Stimulated activated naive CD8-positive, alpha-beta T cell treated with anti-CD3 and anti-CD28 coated beads, Interleukin-15, amount 100 ng/mL, for 72 hours (primary cell): Measurements from ENCODE around the gene DLG2.
"Not testable (repeated sequence)": the region's sequence is repeated elsewhere in the genome, so short reads cannot be mapped to it uniquely, and the experiment has no call there.

ENCODE experiments used
- ATAC-seq: fragments of 150-1000 bp; cut with Tn5 transposase; 2 replicates; pipeline ENCODE4 v1.10.0; 2021; ENCODE audit warnings: mild to moderate bottlenecking, moderate library complexity
- DNase-seq, 2 donors: peaks; one replicate each; pipeline ENCODE4 v3.0.0; 2021 to 2022
- H3K27ac Mint-ChIP-seq, 2 donors: one replicate each; pipeline ENCODE4 v1.8.0; 2022; ENCODE audit warnings: mild to moderate bottlenecking in 2 of 2, mixed read lengths in 2 of 2, moderate library complexity in 2 of 2
- H3K27me3 Mint-ChIP-seq: one replicate; pipeline ENCODE4 v1.8.0; 2022; ENCODE audit warnings: mixed read lengths
- H3K4me1 Mint-ChIP-seq: one replicate; pipeline ENCODE4 v1.8.0; 2022; ENCODE audit warnings: mild to moderate bottlenecking, mixed read lengths
- H3K4me3 Mint-ChIP-seq, 2 donors: one replicate each; pipeline ENCODE4 v1.8.0; 2022; ENCODE audit warnings: mild to moderate bottlenecking in 2 of 2, mixed read lengths in 2 of 2, moderate library complexity in 1 of 2
- H3K9me3 Mint-ChIP-seq, 2 donors: one replicate each; pipeline ENCODE4 v1.8.0; 2022; ENCODE audit warnings: mixed read lengths in 2 of 2

Gene DLG2

DNA sequence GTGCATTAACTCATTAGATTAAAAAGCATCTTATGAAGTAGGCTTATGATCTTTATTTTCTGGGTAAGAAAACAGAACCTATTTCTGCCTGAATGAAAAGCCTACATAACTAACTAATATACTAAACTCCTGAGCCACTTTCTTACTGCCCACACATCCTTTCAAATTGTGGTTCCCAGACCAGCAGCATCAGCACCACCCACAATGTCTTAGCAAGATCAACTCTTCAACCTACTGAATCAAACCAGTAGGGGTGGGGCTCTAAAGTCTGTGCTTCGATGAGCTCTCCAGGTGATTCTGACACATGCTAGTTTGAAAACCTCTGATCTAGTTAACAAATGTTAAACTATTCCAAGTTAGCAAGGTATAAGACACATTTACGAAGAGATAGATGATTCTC is 462.4 kb downstream of the DLG2 start:
- DNase-seq (no peak), ATAC-seq (no peak)
- Mint-ChIP-seq H3K4me3 (no peak overlapping the region), H3K27me3 (no peaks in the 10 kb centered on the region), H3K9me3 (peaks cover 5 to 22% of the 10 kb centered on the region in 2 donors), H3K4me1 (no peaks in the 10 kb centered on the region), H3K27ac (no peak overlapping the region)

DNA sequence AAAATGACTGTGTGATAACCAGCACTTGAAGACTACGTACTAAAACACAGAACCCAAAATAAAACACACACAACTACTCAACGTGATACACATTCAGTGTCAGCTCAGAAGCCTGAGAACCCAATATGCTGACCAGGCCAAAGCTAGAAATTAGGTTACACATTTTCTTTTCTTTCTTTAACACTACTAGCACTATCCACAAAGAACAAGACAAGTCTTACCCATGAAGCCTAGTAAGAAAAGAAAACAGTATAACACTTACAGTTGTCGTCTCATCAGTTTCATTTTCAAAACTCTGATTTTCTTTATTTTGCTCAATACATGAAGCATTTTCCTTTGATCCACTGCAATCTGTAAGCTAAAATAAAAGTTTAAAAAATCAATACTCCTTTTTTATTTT is 472.9 kb downstream of the DLG2 start:
- H3K4me3 Mint-ChIP-seq, result no peak overlapping the region
- peaks cover 15 to 37% of the 10 kb centered on the region in 2 donors for H3K9me3 Mint-ChIP-seq
- H3K27me3 Mint-ChIP-seq, result no peaks in the 10 kb centered on the region
- H3K4me1 Mint-ChIP-seq, result no peaks in the 10 kb centered on the region
- ATAC-seq (no peak), DNase-seq (no peak)
- H3K27ac Mint-ChIP-seq, result no peak overlapping the region

DNA sequence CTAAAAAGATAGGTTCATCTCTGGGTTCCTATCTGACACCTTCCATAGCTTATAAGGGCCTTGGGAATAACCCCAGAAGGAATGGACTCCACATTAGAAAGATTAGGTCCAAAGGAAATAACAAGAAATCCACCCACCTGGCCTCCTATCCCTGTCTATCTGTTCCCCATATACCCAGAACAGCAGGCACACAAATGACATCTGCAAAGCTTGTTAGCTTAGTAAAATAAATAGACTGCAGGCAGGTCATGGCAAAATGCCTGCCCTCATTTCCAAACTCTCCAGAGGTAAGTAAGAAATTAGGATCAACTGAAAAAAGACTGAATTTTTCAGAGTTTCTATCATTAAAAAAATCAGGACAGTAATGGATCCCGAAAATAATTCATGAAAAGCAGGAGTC is 489.5 kb downstream of the DLG2 start:
- no peak overlapping the region for H3K4me3 Mint-ChIP-seq
- peaks cover 24 to 53% of the 10 kb centered on the region in 2 donors for H3K9me3 Mint-ChIP-seq
- no peaks in the 10 kb centered on the region for H3K27me3 Mint-ChIP-seq
- DNase-seq (no peak), ATAC-seq (no peak)
- no peaks in the 10 kb centered on the region for H3K4me1 Mint-ChIP-seq
- H3K27ac Mint-ChIP-seq, result no peak overlapping the region

DNA sequence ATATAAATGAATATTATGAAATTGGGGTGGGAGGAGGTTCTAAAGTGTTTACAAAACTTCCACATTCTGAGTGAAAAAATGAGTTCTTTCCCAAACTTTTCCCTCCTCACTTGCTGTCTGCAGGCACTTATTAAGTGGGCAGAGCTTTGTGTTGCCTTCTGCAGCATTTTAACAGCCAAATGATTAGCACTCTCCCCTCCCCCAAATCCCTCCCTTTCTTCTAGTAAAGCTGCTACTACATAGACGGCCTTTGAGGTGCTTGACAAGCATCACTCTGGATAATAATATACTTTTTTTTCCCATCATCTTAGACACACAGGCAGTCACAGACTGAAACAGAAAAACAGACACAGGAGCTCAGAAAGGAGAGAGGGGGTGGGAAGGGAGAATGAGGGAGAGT is 493.5 kb downstream of the DLG2 start:
- Mint-ChIP-seq H3K4me3 (no peak overlapping the region), H3K9me3 (peaks cover 16 to 28% of the 10 kb centered on the region in 2 donors), H3K27ac (no peak overlapping the region), H3K4me1 (no peaks in the 10 kb centered on the region), H3K27me3 (no peaks in the 10 kb centered on the region)
- ATAC-seq (no peak), DNase-seq (no peak)

DNA sequence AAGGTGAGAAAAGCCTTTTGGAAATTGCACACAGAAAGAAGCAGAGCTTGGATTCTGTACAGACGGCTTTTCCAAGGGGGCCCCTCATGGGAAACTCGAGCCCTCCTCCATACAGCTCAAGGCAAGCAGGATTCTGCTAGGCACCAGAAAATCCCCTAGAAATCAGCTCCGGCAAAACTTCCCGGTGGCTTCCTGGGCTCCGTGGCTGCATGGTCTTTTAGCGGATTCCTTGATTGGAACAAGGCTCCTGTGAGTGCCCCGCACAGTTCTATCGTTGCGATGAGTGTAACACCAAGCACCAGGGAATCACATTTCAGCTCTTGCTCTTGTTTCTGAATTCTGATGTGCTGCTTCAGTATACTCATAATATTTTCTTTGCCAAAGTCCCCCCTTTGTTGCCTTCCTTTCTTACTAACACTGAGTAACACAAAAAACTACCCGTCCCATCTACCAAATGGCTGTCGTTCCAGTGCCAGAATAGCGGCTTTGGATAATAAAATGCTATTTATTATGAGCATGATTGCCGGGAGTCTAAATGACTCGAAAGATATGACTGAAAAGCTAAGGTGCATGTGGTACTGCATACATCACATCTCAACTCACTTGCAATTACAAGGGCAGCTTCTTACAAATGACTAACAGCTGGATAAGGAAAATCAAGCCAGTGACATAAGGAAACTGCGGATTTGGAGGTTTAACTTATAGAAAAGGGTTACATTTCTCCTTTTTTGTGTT is 494.1 kb downstream of the DLG2 start:
- no peak for ATAC-seq
- H3K4me3 Mint-ChIP-seq, result no peak overlapping the region
- no peak for DNase-seq
- no peaks in the 10 kb centered on the region for H3K4me1 Mint-ChIP-seq
- H3K9me3 Mint-ChIP-seq, result peaks cover 15 to 24% of the 10 kb centered on the region in 2 donors
- H3K27ac Mint-ChIP-seq, result no peak overlapping the region
- no peaks in the 10 kb centered on the region for H3K27me3 Mint-ChIP-seq

DNA sequence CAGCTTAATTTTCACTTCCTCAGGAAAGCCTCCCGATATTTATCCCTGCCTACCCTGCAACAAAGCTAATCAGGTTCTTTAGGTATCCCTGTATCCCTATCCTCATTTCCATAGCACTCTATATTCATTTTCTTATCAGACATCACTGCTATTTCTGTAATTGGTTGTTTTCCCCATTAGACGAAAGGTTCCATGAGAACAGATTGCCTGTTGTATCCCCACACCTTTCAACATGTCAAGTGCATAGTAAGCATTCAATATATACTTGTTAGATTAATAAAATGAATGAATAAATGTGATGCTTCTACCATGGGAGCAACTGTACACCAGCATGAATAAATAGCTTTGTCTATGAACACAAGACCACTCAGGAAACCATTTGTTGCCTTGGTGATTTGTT is 499.8 kb downstream of the DLG2 start:
- H3K4me3 Mint-ChIP-seq, result no peak overlapping the region
- H3K9me3 Mint-ChIP-seq, result peaks cover 20 to 36% of the 10 kb centered on the region in 2 donors
- H3K27me3 Mint-ChIP-seq, result no peaks in the 10 kb centered on the region

DNA sequence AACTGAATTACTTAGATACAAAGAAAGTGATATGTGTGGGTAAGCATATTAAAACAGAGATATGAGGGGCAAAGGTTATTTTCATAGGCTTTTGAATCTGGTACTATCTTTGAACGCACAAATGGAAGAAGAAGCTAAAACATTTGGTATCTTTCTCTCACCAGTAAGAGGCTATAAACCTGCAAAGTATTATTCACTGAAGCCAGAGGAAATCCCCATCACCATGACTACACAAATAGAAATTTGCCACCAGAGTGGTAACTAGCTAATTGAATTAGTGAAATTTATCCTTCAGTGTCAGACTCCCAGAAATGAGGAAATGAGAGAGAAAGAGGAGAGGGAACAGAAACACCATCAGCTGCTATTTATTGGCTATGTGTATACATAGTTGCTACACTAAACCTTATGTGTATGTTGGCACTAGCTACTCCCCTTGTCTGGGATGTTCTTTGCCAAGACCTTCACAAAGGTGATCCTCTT is 503.4 kb downstream of the DLG2 start:
- no peak overlapping the region for H3K27ac Mint-ChIP-seq
- DNase-seq (no peak), ATAC-seq (no peak)
- H3K27me3 Mint-ChIP-seq, result no peaks in the 10 kb centered on the region
- H3K4me3 Mint-ChIP-seq, result no peak overlapping the region
- H3K9me3 Mint-ChIP-seq, result peaks cover 19 to 44% of the 10 kb centered on the region in 2 donors
- H3K4me1 Mint-ChIP-seq, result no peaks in the 10 kb centered on the region

More for the DNA sequence above, 499.8 kb downstream of the DLG2 start:
- DNase-seq (no peak), ATAC-seq (no peak)
- no peak overlapping the region for H3K27ac Mint-ChIP-seq
- H3K4me1 Mint-ChIP-seq, result no peaks in the 10 kb centered on the region

DNA sequence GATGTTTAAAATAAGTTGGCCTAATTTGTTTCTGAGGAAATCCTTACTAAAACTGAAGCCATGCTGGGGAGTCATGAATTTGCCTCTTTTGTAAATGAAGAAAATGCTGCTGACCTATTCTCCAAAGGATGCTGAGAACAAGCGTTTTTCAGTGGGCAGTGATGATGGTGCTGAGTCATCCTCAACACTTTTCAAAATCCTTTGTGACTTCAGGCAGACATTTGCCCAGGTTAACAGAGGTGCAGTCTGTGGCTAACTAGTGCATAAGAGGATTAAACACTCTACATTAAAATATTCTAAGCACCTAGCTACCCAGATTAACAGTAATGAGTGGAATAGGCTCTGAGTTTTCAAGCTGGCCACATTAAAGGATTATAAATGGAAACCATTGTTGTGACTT is 509.0 kb downstream of the DLG2 start:
- no peak overlapping the region for H3K4me3 Mint-ChIP-seq

DNA sequence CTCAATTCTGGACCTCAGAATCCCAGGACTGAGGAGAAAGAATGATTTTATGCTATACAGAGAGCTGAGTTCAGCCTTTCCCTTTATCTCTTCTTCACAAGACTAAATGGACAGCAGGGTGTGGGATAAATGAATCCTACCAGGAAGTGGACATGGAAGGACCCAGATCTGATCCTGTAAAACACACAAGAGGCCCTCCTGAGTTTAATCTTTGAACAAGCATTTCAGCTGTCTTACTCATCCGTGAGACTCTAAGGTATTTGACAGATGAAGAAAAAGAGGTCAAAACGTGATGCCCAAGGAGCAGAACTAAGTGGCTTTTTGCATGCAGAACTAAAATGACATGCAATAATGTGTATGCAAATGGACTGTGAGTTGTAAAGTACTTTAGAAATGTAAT is 511.3 kb downstream of the DLG2 start:
- ATAC-seq (no peak), DNase-seq (no peak)
- Mint-ChIP-seq H3K4me1 (no peaks in the 10 kb centered on the region), H3K4me3 (no peak overlapping the region), H3K27me3 (no peaks in the 10 kb centered on the region), H3K27ac (no peak overlapping the region), H3K9me3 (peaks cover 11 to 31% of the 10 kb centered on the region in 2 donors)

More for the DNA sequence above, 509.0 kb downstream of the DLG2 start:
- DNase-seq (no peak), ATAC-seq (no peak)
- peaks cover 16 to 39% of the 10 kb centered on the region in 2 donors for H3K9me3 Mint-ChIP-seq
- H3K27me3 Mint-ChIP-seq, result no peaks in the 10 kb centered on the region
- H3K4me1 Mint-ChIP-seq, result no peaks in the 10 kb centered on the region
- H3K27ac Mint-ChIP-seq, result no peak overlapping the region

DNA sequence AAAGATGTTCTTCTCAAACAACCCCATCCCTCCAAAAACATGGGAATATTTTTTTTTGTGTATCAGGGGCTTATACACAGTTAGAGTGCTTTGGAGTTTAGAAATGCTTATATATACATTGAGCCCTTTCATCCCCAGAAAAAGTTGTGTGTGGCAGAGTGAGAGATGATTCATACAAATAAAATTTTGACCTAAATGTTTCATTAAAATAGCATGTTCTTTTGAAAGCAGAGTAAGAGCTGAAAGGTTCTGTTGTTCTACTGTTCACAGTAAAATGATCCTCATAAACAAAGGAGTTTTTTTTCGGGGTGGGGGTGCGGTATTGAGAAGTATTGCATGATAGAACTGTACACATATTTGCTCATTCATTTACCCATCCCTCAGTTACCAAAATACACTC is 512.4 kb downstream of the DLG2 start:
- DNase-seq, result no peak
- no peak for ATAC-seq
- no peaks in the 10 kb centered on the region for H3K27me3 Mint-ChIP-seq
- H3K27ac Mint-ChIP-seq, result no peak overlapping the region
- H3K9me3 Mint-ChIP-seq, result peaks cover 11 to 39% of the 10 kb centered on the region in 2 donors
- H3K4me3 Mint-ChIP-seq, result no peak overlapping the region
- H3K4me1 Mint-ChIP-seq, result no peaks in the 10 kb centered on the region

DNA sequence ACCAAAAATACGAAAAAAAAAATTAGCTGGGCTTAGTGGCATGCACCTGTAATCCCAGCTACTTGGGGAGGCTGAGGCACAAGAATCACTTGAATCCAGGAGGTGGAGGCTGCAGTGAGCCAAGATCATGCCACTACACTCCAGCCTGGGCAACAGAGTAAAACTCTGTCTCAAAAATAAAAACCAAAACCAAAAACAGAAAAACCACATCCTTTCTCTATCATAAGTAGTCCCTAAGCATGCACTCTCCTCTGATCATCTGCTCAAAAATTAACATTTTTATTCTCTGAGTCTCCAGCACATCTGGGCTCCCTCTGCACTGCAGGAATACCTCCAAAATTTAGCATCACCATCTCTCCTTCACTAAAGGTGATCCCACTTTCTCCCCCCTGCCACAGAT is 516.9 kb downstream of the DLG2 start:
- peak overlapping the region in 1 of 2 donors; percentile 62 for H3K27ac Mint-ChIP-seq
- H3K4me3 Mint-ChIP-seq, H3K4me1 Mint-ChIP-seq, DNase-seq, ATAC-seq, H3K27me3 Mint-ChIP-seq: not testable (repeated sequence)
- peaks cover 23 to 41% of the 10 kb centered on the region in 2 donors for H3K9me3 Mint-ChIP-seq

DNA sequence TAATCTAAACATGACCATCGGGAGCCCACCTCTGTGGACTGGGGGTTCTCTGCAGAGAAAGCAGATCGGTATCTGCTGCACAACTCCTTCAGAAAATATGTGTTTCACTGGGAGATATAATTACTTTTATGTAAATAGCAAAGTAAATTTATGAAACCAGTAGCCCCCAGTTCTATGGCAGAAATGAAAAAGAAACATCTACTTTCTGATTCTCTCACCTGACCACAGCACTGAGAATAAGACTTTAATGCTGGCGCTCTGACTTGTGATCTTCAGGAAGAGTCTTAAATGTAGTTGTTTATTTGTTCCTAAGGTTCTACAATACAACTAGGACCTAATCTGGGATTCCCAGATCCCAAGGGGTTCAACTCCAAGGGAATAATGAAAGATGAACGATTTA is 518.0 kb downstream of the DLG2 start:
- peaks cover 28 to 48% of the 10 kb centered on the region in 2 donors for H3K9me3 Mint-ChIP-seq
- ATAC-seq (no peak), DNase-seq (no peak)
- no peaks in the 10 kb centered on the region for H3K4me1 Mint-ChIP-seq
- no peak overlapping the region for H3K4me3 Mint-ChIP-seq
- no peak overlapping the region for H3K27ac Mint-ChIP-seq
- no peaks in the 10 kb centered on the region for H3K27me3 Mint-ChIP-seq

DNA sequence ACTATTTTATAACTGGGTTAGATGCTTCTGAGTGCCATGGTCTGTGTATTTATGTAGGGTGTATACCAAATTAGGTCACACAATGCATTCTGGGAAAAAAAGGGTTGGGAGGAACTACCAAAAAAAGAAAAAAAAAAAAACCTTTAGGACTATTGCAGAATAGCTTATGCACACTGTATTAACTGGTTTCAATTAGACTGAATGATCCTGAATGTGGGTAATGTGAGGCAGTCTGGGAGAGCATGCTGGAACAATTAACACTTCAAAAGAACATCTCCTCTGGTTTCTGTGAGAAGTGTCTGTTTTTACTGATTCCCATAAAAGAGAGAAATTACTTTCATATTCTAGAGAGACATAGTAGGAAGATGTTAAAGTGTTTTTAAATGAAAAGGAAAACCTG is 521.3 kb downstream of the DLG2 start:
- ATAC-seq (no peak), DNase-seq (no peak)
- Mint-ChIP-seq H3K4me3 (no peak overlapping the region), H3K27me3 (no peaks in the 10 kb centered on the region), H3K27ac (no peak overlapping the region), H3K9me3 (peaks cover 22 to 40% of the 10 kb centered on the region in 2 donors), H3K4me1 (no peaks in the 10 kb centered on the region)

DNA sequence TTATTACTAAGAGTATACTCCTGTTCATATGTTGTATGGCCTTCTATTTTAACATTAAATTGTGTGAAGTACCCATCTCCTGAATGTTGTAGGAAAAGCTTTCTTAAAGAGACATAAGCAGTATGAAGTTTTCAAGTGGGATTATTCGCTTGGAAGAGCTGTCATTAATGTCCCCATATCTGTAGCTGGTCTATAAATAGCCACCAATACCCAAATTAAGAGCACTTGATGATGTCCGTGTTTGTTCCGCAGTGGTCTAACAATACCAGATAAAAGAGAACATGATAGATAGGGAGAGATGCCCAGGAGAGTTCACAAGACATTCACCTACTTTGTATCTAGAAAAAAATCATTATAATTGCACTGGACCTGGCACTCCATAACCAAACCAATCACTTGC is 527.6 kb downstream of the DLG2 start:
- ATAC-seq (no peak), DNase-seq (no peak)
- no peaks in the 10 kb centered on the region for H3K27me3 Mint-ChIP-seq
- peaks cover 23 to 42% of the 10 kb centered on the region in 2 donors for H3K9me3 Mint-ChIP-seq
- H3K4me1 Mint-ChIP-seq, result no peaks in the 10 kb centered on the region
- H3K4me3 Mint-ChIP-seq, result no peak overlapping the region
- H3K27ac Mint-ChIP-seq, result no peak overlapping the region

DNA sequence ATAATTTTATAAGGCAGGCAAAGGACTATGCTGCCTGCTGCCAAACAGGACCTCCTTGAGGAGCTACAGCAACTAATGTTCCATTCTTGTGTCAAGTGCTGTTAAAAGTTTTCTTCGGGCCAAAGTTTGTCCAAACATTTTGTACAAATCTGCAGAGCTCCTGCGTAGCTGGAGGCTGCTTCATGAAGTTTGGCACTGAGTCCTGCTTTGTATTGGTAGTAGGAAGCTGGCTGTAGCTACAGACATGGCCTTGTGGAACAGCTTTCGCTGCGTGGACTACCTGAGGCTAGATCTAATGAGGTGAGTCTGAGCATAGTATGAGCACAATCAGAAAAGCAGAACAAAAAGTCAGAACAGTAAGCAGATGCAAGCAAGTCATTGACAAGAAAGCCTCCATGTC is 528.1 kb downstream of the DLG2 start:
- DNase-seq (no peak), ATAC-seq (no peak)
- Mint-ChIP-seq H3K4me3 (no peak overlapping the region), H3K27ac (no peak overlapping the region), H3K27me3 (no peaks in the 10 kb centered on the region), H3K9me3 (peaks cover 19 to 37% of the 10 kb centered on the region in 2 donors), H3K4me1 (no peaks in the 10 kb centered on the region)

DNA sequence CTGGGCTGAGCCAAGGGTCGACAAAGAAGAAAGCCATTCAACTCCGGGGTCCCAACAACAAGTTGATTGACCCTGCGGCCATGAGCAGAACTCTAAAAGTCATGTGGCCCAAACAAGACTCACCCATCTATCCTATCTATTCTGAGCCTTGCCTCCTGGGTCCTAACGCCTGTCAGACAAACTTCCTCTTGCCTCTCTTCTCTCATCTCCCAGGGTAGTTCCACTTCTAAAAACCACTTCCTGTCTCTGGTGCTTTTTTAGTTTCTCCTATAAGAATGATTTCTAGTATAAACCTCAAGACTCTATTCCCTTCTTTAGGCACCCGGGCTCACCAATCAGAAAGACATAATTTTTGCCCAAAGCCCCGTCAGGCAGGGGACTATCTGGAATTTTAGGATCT is 530.2 kb downstream of the DLG2 start:
- Mint-ChIP-seq H3K27ac (no peak overlapping the region), H3K9me3 (peaks cover 25 to 38% of the 10 kb centered on the region in 2 donors), H3K27me3 (no peaks in the 10 kb centered on the region), H3K4me3 (no peak overlapping the region), H3K4me1 (no peaks in the 10 kb centered on the region)
- no peak for ATAC-seq
- no peak for DNase-seq

DNA sequence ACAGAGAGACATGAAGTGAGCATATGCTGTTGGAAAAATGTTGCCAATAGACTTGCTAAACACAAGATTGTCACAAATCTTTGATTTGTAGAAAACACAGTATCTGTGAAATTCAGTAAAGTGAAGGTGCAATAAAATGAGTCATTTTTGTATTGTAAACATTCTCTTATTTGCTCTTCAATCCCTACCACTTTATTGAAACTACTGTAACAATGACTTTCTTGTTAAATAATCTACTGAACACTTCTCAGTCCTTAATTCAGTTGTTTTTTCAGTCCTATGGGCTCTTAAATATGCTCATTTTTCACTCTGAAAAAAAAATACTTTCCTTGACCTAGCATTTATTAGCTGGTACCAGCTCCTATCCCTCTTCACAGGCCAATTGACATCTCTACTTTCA is 531.9 kb downstream of the DLG2 start:
- no peaks in the 10 kb centered on the region for H3K27me3 Mint-ChIP-seq
- no peak for ATAC-seq
- H3K9me3 Mint-ChIP-seq, result peaks cover 33 to 49% of the 10 kb centered on the region in 2 donors
- no peak overlapping the region for H3K27ac Mint-ChIP-seq
- no peak for DNase-seq
- H3K4me1 Mint-ChIP-seq, result no peaks in the 10 kb centered on the region
- no peak overlapping the region for H3K4me3 Mint-ChIP-seq
